ENCODE data around the gene MLXIP. TPM values are rescaled to one million over a fixed set of nuclear protein-coding genes. Genes with fewer than 3 reads are reported as not detected.

The MLXIP gene
- total and polyA plus RNA-seq, 2 of the 13 experiments (the other 11 are each of a cell fraction or from before 2014, with no cell fraction given), result 5.3 to 6.7 TPM

GRCh38 chr12:122063694-122064024 lies 14.9 kb upstream of the MLXIP start (continued):
- TF ChIP-seq EP300 (IDR thresholded peaks at IDR 0.05; ENCODE audit: low read depth in 2 of 2, low read length in 2 of 2), result 0 out of 4 replicates have a peak, but pooled peaks of 1 of the 2 experiments have one; percentile 4
- no peak for TF ChIP-seq EP300 (CRISPR knock-in tag; IDR thresholded peaks at IDR 0.05; ENCODE audit: borderline replicate concordance)
- TF ChIP-seq SIN3A (IDR thresholded peaks at IDR 0.05; ENCODE audit: borderline replicate concordance, low read depth, low read length), result 0 out of 2 replicates have a peak, but pooled peaks have one; percentile 62
- 0 out of 2 replicates have a peak, but pooled peaks have one; percentile 7 for TF ChIP-seq ARID2 (CRISPR knock-in tag; IDR thresholded peaks at IDR 0.05; ENCODE audit: borderline replicate concordance)
- TF ChIP-seq, protein P1, sequence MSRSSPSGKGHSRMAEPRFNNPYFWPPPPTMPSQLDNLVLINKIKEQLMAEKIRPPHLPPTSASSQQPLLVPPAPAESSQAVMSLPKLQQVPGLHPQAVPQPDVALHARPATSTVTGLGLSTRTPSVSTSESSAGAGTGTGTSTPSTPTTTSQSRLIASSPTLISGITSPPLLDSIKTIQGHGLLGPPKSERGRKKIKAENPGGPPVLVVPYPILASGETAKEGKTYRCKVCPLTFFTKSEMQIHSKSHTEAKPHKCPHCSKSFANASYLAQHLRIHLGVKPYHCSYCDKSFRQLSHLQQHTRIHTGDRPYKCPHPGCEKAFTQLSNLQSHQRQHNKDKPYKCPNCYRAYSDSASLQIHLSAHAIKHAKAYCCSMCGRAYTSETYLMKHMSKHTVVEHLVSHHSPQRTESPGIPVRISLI (CRISPR knock-in tag; IDR thresholded peaks at IDR 0.05; ENCODE audit: borderline replicate concordance), result no peak
- 0 out of 2 replicates have a peak, but pooled peaks have one; percentile 11 for TF ChIP-seq ZFP36L1 (CRISPR knock-in tag; IDR thresholded peaks at IDR 0.05)

DNA sequence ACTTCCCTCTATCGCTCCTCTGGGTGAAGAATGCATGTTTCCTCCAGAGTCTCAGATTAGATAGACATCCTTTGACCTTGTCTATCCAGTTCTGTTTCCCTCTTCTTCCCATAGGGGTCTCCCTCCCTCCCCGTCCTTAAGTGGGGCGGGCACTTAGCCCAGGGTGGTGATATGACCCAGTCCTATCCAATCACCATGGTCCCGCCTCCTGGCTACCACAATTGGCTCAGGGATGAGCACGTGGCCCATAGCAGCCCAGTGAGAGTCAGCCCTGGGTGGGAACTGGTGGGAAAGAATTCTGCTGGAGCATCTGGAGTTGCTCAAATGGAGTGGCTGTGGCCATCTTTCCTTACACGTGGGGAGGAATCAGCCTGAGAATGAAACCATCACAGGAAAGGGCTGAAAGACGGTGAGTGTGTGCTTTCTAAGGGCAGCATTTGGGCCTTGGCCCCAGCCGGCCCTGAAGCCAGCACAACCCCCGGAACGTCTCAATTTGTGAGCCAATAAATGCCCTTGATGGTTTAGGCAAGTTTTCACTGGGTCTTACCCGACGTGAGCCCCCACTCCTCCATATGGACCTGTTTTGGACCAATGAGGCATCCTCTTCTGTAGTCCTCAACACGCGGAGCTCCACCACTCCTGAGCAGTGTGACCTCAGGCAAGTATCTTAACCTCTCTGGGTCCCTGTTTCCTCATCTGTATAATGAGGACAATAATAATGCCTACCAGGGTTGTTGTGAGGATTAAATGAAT lies 14.4 kb upstream of the MLXIP start:
- Histone ChIP-seq H3K79me2 (ENCODE audit: insufficient read depth, low read length) (no peaks in the 10 kb centered on the region), H4K20me1 (ENCODE audit: insufficient read depth, low read length) (no peaks in the 10 kb centered on the region), H3K4me2 (ENCODE audit: low read depth, low read length) (peak overlapping the region; percentile 85), H3K4me3 (replicated peaks in 1 of 3; ENCODE audit: insufficient read depth in 1 of 3, low read depth in 2 of 3, low read length in 3 of 3) (peak overlapping the region; percentile 36 to 66 (median 47)), H3K9me3 (ENCODE audit: low read length) (no peaks in the 10 kb centered on the region), H3K27me3 (ENCODE audit: control insufficient read depth in 1 of 2, insufficient read depth in 2 of 2, low read length in 2 of 2) (no peaks in the 10 kb centered on the region), H2AFZ (ENCODE audit: low read length) (no peak overlapping the region), H3K36me3 (replicated peaks in 1 of 2; ENCODE audit: control insufficient read depth in 1 of 2, insufficient read depth in 2 of 2, low read length in 2 of 2) (peaks cover 2 to 8% of the 10 kb centered on the region in 2 experiments; a peak in 2 of 5 replicates), H3K27ac (ENCODE audit: extremely low read length, insufficient read depth, low read length) (peak overlapping the region; percentile 71), H3K9ac (ENCODE audit: insufficient read depth, low read depth, low read length) (peak overlapping the region; percentile 61; the same call in 1 of the 2 replicates), H3K4me1 (ENCODE audit: insufficient read depth, low read length) (peaks cover 45% of the 10 kb centered on the region)
- DNase-seq (ENCODE audit: low spot score) (peak; percentile 97), FAIRE-seq (peak; percentile 97), ATAC-seq (peak; percentile 94)
- POLR2A ChIA-PET, result interaction anchor here (1.1 to 2.4 kb wide), 5 partner anchors 8 to 41 kb away, joined by 3 to 27 read pairs (median 6); partner anchors contain the start of gene MLXIP
- in situ Hi-C loops (cut with HindIII; ENCODE audit: extremely low pct_ligation_motif_present, low pct_unique_long_range_greater_than_20kb) (no loop called here), intact Hi-C loops (cut with micrococcal nuclease; ENCODE audit: unreplicated experiment) (loop anchor here (1.0 kb wide), 1 partner anchor 14 kb away; the partner anchor contains the start of gene MLXIP)
- TSS peak; percentile 48 for BruUV-seq (replicated peaks)
- WGBS (ENCODE audit: low lambda C conversion rate), result 48% methylated on average over 13 of the region's 14 CpGs
- CTCF ChIA-PET (ENCODE audit: low intra/inter-chr PET ratio, low total read pairs), result interaction anchor here (0.6 to 1.0 kb wide), 2 partner anchors 10 to 236 kb away, joined by 3 read pairs; no protein-coding TSS in a partner anchor
- TF ChIP-seq ZBTB43 (CRISPR knock-in tag; conservative IDR thresholded peaks at IDR 0.05) (0 out of 2 replicates have a peak, but pooled peaks have one; percentile 49), ESRRA (CRISPR knock-in tag; IDR thresholded peaks at IDR 0.05; ENCODE audit: low read depth) (no peak), ZNF614 (CRISPR knock-in tag; IDR thresholded peaks at IDR 0.05; ENCODE audit: borderline replicate concordance) (no peak; the same call in 1 of the 2 replicates), MAFK (conservative IDR thresholded peaks at IDR 0.05 in 1 of 2, IDR thresholded peaks at IDR 0.05 in 1 of 2; ENCODE audit: low read length in 2 of 2) (no peak), POLR2G (IDR thresholded peaks at IDR 0.05; ENCODE audit: low read depth, low read length) (0 out of 2 replicates have a peak, but pooled peaks have one; percentile 32), KMT2A (CRISPR knock-in tag; IDR thresholded peaks at IDR 0.05) (no peak; the same call in 1 of the 2 replicates), ZNF83 (CRISPR knock-in tag; IDR thresholded peaks at IDR 0.05; ENCODE audit: borderline replicate concordance) (no peak)
- TF ChIP-seq, protein P2, sequence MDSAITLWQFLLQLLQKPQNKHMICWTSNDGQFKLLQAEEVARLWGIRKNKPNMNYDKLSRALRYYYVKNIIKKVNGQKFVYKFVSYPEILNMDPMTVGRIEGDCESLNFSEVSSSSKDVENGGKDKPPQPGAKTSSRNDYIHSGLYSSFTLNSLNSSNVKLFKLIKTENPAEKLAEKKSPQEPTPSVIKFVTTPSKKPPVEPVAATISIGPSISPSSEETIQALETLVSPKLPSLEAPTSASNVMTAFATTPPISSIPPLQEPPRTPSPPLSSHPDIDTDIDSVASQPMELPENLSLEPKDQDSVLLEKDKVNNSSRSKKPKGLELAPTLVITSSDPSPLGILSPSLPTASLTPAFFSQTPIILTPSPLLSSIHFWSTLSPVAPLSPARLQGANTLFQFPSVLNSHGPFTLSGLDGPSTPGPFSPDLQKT (CRISPR knock-in tag; IDR thresholded peaks at IDR 0.05; ENCODE audit: borderline replicate concordance), result no peak
